Neuron (in vitro differentiated cells): Measurements from ENCODE around the gene NOM1.

Experiments
- H2AFZ ChIP-seq: one replicate; pipeline ENCODE4 v1.6.1; 2013; ENCODE audit warnings: low read depth, mild to moderate bottlenecking, inconsistent platforms, low read length, moderate library complexity
- H3K27me3 ChIP-seq: one replicate; pipeline ENCODE4 v1.6.1; 2013; ENCODE audit warnings: low read length; ENCODE audit not compliant: insufficient read depth
- H3K36me3 ChIP-seq: one replicate; pipeline ENCODE4 v1.6.1; 2013; ENCODE audit warnings: low read length; ENCODE audit not compliant: insufficient read depth
- H3K4me1 ChIP-seq: one replicate; pipeline ENCODE4 v1.6.1; 2013; ENCODE audit warnings: low read length; ENCODE audit not compliant: insufficient read depth
- H3K4me3 ChIP-seq: 2 replicates; pipeline ENCODE4 v1.5.1; 2013; ENCODE audit warnings: mild to moderate bottlenecking, low read length, moderate library complexity
- H3K9me3 ChIP-seq: one replicate; pipeline ENCODE4 v1.6.1; 2013; ENCODE audit warnings: low read length

NOM1 gene

GRCh38 chr7:157014635-157015555 is 65.4 kb downstream of the NOM1 start:
- Histone ChIP-seq H3K4me1 (peaks cover 4% of the 10 kb centered on the region), H3K4me3 (no peak overlapping the region), H3K9me3 (no peaks in the 10 kb centered on the region), H3K36me3 (no peaks in the 10 kb centered on the region), H2AFZ (no peak overlapping the region), H3K27me3 (peaks cover 91% of the 10 kb centered on the region)

DNA sequence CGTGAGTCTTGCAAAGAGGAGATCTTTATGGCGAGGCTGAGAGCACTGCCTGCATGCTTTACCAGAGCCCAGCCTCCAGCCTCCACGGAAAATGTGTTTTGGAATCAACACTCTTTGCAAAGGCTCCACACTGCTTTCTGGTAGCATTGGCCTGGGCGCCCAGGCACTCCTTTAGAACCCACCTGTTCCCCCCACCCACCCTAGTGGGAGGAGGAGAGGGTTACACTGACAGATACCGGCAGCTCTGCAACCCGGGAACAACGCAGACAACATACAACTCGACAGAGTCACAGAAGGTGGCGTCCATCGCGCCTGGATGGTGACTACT is 66.5 kb downstream of the NOM1 start:
- Histone ChIP-seq H3K4me1 (peaks cover 4% of the 10 kb centered on the region), H3K9me3 (no peaks in the 10 kb centered on the region), H3K36me3 (no peaks in the 10 kb centered on the region), H3K27me3 (peaks cover 98% of the 10 kb centered on the region), H3K4me3 (no peak overlapping the region), H2AFZ (no peak overlapping the region)

- Histone ChIP-seq H3K4me3 (no peak overlapping the region), H3K36me3 (no peaks in the 10 kb centered on the region), H3K9me3 (no peaks in the 10 kb centered on the region), H2AFZ (no peak overlapping the region), H3K4me1 (no peaks in the 10 kb centered on the region), H3K27me3 (peaks cover 98% of the 10 kb centered on the region)
Measured at GRCh38 chr7:157016352-157017041, 67.0 kb downstream of the NOM1 start.

DNA sequence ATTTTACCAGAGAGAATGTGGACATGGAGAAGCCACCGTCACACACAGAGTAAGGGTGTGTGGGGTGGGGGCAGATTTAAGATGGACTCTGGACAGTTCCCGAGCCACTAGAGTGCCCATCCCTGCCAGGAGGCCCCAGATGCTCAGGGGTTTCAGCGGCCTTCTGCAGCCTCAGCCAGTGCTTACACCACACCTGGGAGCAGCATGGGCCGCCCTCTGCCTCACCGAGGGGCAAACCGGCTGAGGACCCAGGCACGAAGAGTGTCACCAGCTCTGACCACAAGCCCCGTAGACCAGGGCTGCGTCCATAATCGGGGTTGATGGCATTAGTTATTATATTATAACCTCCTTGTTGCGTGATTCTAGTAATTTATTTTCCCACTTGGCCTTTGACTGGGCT is 67.6 kb downstream of the NOM1 start:
- no peaks in the 10 kb centered on the region for H3K36me3 ChIP-seq
- H3K4me3 ChIP-seq: no peak overlapping the region
- H3K4me1 ChIP-seq: no peaks in the 10 kb centered on the region
- peaks cover 98% of the 10 kb centered on the region for H3K27me3 ChIP-seq
- H2AFZ ChIP-seq: no peak overlapping the region
- no peaks in the 10 kb centered on the region for H3K9me3 ChIP-seq

DNA sequence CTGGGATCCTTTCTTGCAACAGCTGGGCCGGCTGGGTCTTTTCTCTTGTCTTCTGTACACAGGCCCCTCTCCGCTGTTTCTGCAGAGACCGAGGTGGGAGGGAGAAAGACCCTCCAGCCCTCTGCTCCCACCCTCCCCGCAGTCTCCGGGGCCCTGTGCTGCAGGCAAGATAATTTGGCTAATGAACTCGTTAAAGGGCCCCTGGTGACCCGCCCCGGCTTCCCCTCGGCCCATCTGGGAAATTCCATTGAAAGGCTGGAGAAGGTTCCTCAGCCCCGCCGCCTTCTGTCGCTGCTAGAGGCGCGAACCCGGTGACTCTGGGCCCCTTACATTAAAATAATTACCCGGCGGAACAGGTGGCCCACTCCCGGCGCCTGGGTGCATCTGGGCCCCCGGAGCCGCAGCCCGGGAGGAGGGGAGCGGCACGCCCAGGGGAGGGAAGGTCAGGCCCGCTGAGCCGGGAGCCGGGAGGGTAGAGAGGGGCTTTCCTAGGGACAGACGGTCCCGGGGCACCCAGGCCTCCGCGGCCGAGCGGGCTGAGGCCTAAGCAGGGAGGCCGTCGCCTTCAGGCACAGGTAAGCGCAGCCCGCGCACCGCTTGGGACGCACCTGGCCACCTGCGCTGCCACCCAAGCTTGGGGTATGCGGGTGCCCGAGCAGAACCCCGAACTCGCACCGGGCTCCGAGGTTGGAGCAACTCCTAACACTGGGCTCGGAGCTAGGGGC is 68.3 kb downstream of the NOM1 start:
- Histone ChIP-seq H3K4me3 (no peak overlapping the region), H3K4me1 (no peaks in the 10 kb centered on the region), H3K27me3 (peaks cover 100% of the 10 kb centered on the region), H3K9me3 (no peaks in the 10 kb centered on the region), H3K36me3 (no peaks in the 10 kb centered on the region), H2AFZ (no peak overlapping the region)

DNA sequence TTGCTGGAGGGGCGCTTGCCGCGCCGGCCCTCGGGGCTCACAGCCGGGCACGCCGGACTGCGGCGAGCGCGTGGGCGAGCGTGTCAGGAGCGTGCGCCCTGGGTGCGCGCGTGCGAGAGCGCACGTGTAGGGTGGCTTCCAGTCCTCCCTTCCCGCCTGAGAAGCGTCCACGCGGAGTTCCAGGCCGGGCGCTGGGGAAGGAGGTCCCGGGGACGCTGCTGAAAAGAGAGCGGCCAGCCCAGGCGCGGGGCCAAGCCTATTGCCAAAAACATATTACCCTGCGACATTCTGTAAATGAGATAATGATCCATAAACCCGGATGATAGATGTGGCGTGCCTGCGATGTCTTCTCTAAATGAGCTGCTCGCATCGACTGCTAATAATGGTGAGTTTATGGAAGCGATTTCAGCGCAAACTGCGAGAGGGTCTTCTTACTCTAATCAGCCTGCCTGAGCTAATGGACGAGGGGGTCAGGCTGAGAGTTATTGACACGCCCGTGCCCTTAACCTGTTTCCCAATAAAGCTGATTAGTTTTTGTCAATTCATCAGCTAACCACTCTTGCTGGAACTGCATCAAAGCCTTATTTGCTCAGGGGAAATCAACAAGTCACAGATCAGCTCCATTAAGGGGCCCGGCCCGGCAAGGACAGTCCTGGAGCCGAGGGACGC is 69.0 kb downstream of the NOM1 start:
- H3K9me3 ChIP-seq: no peaks in the 10 kb centered on the region

GRCh38 chr7:157018997-157019608 is 69.6 kb downstream of the NOM1 start:
- H3K4me3 ChIP-seq: no peak overlapping the region
- no peak overlapping the region for H2AFZ ChIP-seq
- no peaks in the 10 kb centered on the region for H3K9me3 ChIP-seq
- peaks cover 100% of the 10 kb centered on the region for H3K27me3 ChIP-seq
- H3K36me3 ChIP-seq: no peaks in the 10 kb centered on the region
- H3K4me1 ChIP-seq: no peaks in the 10 kb centered on the region

More for the DNA sequence above, 69.0 kb downstream of the NOM1 start:
- Histone ChIP-seq H3K27me3 (peaks cover 100% of the 10 kb centered on the region), H3K4me3 (no peak overlapping the region), H3K36me3 (no peaks in the 10 kb centered on the region), H2AFZ (no peak overlapping the region), H3K4me1 (no peaks in the 10 kb centered on the region)

GRCh38 chr7:157019718-157020451 is 70.4 kb downstream of the NOM1 start:
- Histone ChIP-seq H3K36me3 (no peaks in the 10 kb centered on the region), H3K4me1 (no peaks in the 10 kb centered on the region), H3K4me3 (no peak overlapping the region), H3K9me3 (peaks cover 3% of the 10 kb centered on the region), H2AFZ (no peak overlapping the region), H3K27me3 (peaks cover 100% of the 10 kb centered on the region)

DNA sequence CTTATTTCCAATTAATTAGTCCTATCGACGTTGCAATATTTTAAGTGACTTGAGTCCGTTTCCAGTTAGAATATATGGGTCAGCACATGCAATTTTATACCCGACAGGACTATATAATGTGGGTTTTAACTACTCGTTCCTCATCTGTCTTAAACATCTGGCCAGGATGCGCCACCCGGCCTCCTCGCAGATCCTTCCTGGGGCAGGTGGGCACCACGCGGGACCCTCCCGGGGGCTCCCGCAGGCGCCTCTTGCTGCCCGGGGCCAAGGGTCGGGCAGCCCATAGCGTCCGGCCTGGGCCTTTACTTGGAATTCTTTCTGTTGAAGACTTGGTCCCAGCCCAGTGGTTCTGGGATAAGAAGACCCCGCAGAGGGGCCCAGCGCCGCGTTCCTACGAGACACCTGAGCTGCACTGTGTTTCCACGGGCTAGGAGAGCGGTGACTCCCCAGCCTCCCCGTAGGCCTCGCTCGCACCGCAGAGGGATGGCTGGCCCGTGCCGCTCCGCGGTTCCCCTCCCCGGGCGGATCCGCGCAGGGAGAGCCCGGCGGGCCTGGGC is 71.1 kb downstream of the NOM1 start:
- Histone ChIP-seq H3K4me1 (no peaks in the 10 kb centered on the region), H3K4me3 (no peak overlapping the region), H3K27me3 (peaks cover 100% of the 10 kb centered on the region), H3K9me3 (peaks cover 3% of the 10 kb centered on the region), H2AFZ (no peak overlapping the region), H3K36me3 (no peaks in the 10 kb centered on the region)

DNA sequence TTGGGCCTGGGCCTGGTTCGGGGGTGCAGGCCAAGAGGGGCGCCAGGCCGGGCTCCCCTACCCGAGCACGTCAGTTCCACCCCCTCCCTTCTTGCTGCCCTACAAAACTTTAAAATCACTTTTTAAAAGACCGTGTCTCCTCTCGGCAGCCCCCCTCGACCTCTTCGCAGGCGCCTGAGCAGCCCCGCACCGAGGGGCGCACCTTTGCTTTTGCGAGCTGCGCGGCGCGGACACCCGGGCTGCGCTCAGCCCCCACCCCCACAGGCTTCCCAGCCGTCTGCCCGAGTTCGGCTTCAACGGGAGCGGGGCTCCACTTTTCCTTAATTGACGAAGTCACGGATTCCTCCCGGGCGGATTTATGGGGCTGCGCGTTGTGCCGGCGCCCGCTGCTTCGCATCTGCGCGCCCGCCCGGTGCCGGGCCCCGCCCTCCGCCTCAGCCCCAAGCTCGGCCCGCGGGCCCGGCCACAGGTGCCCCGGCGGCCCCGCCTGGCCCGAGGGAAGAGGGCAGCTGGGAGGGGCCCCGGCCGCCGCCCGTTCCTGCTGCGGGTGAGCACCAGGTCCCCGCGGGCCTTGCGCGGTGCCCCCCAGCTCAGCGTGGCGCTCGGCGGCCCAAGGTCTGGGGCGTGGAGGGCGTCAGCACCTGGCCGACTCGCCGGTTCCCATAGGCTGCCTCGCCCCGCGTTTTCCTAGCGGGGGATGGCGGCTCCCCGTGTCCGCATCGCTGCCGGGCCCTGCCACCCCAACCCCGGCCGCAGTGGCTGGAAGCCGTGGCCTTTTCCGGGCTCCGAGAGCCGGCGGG is 71.8 kb downstream of the NOM1 start:
- Histone ChIP-seq H2AFZ (no peak overlapping the region), H3K36me3 (no peaks in the 10 kb centered on the region), H3K4me3 (no peak overlapping the region), H3K4me1 (no peaks in the 10 kb centered on the region), H3K27me3 (peaks cover 100% of the 10 kb centered on the region), H3K9me3 (peaks cover 3% of the 10 kb centered on the region)

DNA sequence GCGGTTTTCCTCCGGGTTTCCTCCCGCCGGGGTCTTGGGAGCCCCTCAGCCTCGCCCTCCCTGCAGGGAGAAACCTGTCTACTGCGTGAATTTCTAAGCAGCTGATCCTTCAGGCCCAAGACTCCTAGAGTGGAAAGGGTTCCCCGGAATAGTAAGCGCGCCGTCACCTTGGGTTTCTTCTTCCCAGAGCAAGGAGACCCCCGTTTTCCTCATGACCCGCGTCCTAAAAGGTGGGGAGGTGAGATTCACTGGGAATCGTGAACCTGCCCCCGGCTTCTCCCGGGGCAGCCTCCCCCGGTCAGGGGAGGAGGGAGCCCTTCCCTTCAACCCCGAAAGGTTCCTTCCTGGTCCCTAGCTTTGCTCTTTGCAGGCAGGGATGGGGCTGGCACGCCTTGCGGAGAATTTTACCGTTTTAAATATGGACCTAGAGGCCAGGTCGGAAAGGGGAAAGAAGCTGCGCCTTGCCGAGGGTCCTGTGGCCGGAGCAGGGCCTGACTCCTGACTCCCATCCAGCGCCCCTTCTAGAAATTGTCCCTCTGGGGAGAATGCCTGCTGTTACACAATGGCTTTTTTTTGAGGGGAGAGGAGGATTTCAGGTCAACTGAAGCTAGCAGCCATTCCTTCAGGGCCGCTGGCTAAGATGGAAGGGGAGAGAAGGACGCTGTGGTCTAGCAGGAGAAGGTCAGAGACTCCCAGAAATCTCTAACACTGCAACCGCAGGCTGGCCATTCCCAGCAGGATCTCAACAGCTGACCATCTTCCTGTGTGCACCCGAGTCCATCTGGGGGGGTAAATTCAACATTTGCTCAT is 72.6 kb downstream of the NOM1 start:
- H3K4me1 ChIP-seq: no peaks in the 10 kb centered on the region
- no peak overlapping the region for H3K4me3 ChIP-seq
- H3K36me3 ChIP-seq: no peaks in the 10 kb centered on the region
- no peak overlapping the region for H2AFZ ChIP-seq
- peaks cover 100% of the 10 kb centered on the region for H3K27me3 ChIP-seq
- H3K9me3 ChIP-seq: peaks cover 3% of the 10 kb centered on the region
